GM19193 (cell line): ENCODE measurements around the gene FAM200A.

ENCODE experiments used
- POLR2A ChIP-seq: IDR thresholded peaks from 4 replicates; pipeline ENCODE4 v1.6.1; 2011; ENCODE audit not compliant: insufficient read depth, insufficient read length; ENCODE audit errors: extremely low read depth

The FAM200A gene

DNA sequence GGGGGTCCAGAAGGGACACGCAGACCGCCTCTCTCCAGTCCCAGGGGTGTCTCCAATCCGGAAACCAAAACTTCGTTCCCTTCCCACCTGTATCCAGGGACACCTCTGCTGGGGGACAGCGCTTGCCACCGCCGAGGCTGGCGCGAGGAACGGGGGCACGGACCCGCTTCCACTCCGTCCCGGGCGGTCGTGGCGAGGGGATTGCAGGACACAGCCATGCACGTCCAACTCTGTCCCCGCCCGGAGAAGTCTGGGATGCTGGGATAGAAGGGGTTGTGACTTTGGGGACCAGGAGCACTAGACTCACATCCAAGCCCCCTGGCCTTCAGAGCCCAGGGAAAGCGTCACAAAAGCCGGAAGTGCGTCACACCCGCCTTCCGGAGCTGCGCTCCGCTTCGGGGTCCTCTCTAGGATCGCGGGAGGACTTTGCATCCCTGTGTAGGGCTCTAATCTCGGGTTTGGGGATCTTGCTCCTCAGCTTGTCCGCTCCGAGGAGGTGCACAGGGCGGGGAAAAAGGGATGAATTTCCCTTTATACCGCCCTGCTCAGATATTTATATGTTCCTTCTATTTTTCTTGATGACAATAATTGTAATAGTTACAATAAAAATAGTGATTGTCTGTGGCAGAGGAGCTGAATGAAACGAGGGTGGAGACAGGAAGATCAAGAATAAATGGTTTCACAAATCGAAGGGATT lies at the start of gene FAM200A:
Gene FAM200A, minus strand, starts transcription at position 348 of the 697 bp plus-strand sequence. CDS start 3,707 bp downstream, outside the sequence.
- peak; percentile 95 for TF ChIP-seq POLR2A

DNA sequence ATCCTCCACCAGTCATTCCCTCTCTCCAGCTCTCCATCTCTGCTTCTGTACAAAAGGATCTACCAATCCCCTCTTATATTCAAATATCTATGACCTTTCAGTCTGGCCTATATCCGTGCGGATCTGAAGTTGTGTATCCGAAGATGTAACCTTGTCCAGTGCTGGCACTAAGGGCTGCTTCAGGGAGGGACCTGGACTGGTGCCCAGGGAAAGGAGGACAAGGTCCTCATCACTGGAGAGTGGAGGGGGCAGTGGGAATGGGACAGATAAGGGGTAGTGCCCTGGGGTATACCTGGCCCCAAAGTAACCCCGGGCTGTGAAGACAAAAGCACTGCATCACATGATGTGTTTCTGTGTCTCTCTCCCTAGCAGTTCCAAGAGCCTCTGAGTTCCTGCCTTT lies 47.9 kb upstream of the FAM200A start:
- no peak for TF ChIP-seq POLR2A

DNA sequence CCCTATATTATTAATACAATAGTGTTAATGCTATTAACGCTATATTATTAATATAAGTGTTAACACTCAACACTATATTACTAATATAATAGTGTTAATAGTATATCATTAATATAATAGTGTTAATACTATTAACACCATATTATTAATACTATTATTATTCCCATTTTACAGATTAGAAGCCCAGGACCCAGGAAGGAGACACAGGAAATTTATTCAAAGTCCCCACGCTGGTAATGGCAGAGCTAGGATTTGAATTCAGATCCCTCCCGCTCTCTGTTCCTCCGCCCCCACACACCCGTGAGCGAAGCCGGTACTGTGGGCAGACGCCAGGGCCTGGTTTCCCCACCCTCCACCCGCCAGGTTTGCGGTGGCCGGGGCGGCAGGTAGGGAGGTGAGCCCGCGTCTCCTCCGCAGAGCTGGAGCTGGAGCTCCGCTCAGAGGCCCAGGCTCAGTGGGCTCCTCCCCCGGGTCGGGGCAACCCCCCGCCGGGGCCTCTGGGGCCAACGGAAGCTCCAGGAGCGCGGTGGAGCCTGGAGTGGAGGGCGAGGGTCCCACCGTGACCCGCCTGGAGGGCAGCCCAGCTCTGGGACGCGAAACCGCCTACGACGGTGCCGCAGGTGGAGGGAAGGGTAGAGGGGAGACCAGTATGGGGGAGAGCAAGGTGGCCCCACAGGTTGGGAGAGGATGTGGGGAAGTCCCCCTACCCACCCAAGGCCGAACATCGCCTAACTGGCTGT lies 46.0 kb upstream of the FAM200A start, which contains the start of gene TMEM225B:
Gene TMEM225B, plus strand, starts transcription at position 506 of the 740 bp plus-strand sequence. CDS start 6,122 bp downstream, outside the sequence.
- no peak for TF ChIP-seq POLR2A

DNA sequence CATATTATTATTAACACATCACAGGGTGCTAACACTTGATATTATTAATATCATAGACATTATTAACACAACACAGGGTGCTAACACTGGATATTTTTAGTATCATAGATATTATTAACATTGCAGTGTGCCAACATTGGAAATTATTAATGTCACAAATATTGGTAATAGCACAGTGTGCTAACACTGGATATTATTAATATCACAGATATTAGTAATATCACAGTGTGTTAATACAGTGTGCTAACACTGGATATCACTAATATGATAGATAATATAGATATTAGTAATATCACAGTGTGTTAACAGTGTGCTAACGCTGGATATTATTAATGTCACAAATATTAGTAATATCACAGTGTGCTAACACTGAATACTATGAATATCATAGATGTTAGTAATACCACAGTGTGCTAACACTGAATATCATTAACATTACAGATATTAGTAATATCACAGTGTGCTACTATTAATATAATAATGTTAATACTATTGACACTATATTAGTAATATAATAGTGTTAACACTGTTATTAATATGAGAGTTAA lies 44.6 kb upstream of the FAM200A start:
- no peak for TF ChIP-seq POLR2A

DNA sequence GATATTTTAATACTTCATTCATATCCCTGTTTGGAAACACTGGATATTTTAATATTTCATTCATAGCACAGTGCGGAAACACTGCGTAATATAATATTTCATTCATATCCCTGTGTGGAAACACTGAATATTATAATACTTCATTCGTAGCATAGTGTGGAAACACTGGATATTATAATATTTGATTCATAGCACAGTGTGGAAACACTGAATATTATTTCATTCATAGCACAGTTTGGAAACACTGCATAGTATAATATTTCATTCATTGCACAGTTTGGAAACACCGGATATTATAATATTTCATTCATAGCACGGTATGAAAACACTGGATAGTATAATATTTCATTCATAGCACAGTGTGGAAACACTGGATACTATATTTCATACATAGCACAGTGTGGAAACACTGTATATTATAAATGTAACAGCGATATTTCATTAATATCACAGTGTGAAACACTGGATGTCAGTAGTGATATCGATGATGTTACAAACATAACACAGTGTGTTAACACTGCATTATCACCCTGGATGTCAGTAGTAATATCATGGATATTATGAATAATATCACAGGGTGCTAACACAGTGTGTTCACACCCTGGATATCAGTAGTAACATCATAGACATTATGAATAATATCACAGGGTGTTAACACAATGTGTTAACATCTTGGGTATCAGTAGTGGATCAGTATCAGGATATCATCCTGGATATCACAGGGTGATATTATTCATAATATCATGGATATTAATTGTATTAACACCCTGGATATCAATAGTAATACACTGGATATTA lies 43.2 kb upstream of the FAM200A start:
- TF ChIP-seq POLR2A = no peak

DNA sequence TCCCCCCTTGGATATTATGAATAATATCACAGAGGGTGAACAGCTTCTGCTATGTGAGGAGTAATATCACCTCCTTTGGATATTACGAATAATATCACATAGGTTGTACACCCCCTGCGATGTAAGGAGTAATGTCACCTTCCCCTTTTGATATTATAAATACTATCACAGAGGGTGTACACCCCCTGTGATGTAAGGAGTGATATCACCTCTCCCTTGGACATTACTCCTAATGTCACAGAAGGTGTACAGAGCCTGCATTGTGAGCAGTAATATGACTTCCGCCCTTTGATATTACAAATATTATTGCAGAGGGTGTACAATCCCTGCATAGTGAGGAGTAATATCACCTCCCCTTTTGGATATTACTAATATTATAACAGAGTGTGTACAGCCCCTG lies 37.0 kb upstream of the FAM200A start:
- no peak for TF ChIP-seq POLR2A

DNA sequence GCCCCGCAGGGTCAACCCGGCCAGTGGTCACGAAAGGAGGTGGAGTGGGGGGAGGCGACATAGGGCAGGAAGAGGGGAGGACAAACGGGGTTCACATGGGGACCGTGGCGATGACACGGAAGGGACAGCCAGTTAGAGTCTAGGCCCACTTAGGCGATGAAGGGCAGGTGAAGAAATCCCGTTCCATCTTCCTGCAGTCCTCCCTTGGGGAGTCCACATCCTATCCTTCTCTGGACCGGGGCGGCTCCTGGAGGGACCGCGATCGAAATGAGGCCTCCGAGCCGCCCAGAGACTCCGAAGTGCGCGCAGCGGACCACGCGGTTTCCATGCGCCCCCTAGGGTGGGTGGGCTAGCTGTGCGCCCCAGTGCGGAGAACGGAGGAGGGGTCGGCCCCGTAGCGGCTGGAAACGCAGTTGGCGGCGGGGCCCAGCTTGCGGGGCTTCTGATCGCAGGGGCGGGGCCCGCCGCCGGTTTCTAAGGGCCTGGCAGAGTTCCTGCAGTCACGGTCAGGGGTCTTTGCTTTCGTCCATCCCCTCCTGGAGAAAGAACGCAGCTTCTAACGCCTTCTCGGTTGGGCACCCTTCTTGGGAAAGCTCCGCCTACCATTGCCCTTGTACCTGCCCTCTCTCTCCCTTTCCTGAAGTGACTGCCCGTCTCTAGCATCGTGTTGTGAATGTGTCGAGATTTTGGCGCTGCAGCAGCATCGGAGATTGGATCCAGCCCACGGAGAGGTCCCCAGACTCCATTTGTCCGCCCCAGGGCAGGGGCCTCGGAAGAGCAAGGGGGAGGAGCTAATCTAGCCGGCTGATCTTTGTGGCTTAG lies 28.3 kb upstream of the FAM200A start:
- no peak for TF ChIP-seq POLR2A

DNA sequence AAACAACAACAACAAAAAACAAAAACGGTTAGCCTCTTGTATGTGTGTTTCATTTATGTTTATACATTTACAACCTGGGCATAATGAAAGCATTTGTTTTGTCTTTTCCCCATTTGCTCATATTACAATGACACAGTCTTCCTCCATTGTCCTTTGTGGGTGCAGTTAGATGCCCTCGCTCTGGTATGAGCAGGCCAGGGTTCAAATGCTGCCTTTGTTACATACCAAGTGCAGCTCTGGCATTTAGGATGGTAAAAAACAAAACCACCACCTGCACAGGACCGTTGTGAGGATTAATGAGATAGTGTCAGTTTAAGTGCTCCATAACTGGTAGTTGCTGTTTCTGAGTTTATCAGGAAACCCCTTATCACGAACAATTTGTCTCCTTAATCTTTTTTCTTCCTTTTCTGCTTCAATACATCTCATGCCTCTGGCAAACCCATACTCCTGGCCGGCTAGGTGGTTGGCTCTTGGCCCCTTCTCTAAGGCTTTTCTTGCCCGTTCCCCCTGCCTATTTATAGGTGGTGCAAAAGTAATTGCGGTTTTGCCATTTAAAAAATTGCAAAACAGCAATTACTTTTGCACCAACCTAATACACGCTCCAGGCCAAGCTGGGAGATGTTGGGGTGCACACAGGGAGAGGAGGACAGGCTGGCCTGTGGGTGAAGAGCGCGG lies 27.5 kb upstream of the FAM200A start:
- TF ChIP-seq POLR2A = no peak

DNA sequence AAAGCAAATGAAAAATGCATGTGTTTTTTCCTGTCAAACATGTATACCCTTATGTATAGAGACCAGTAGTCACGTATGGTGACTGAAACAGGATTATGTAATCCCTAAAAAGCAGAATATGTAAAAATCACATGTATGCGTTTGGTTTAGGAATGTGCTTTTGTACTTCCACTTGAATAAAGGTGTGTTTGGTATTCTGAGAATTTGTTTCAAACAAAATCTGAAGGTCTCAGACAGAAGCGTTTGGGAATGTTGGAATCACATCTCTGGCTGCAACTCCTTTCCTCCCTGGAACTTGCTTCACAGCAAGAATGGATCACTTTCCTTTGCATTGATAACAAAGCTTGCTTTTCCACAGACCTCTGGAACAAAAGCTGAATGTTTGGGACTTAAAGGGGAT lies 24.3 kb upstream of the FAM200A start:
- no peak for TF ChIP-seq POLR2A

DNA sequence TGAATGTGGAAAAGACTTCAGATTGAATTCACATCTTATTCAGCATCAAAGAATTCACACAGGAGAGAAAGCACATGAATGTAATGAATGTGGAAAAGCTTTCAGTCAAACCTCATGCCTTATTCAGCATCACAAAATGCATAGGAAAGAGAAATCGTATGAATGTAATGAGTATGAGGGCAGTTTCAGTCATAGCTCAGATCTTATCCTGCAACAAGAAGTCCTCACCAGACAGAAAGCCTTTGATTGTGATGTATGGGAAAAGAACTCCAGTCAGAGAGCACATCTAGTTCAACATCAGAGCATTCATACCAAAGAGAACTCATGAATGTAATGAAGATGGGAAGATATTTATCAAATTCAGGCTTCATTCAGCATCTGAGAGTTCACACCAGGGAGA lies 21.3 kb upstream of the FAM200A start:
- no peak for TF ChIP-seq POLR2A

DNA sequence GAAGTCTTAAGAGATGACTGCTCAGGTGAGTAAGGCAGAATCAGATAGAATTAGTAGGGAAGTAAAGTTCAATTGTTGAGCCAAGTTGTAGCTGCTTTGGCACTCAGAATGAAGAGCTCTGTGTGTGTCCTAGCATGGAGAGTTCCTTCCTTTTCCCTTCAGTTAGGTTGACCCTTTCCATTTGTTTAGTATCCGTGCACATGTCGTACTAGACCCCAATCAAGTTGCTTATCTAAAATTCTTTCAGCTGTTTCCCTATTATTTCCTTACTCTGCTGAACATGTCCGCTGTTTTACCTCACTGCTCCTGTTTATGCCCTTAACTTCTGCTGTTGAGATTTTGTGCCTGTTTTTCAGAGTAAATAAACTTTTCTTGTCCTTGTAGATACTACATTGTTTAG lies 19.9 kb upstream of the FAM200A start:
- TF ChIP-seq POLR2A = no peak

DNA sequence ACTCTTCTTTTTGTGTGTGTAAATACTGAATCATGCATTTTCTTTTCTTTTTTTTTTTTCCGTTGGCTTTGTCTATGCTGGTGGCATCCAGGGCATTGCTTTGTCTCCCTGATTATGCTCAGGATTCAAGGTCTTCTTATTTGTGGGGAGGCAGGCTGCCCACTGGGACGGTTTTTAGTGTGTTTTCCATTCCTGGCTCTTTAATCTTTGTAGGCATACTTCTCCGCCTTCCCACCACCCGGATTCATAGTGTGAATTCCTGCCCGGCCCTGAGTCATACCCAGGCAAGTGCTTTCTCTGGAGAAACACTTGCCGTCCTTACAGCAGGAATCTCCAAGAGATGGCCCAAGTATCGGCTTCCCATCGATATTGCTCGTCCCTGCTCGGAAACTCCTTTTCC lies 11.7 kb upstream of the FAM200A start:
- no peak for TF ChIP-seq POLR2A

DNA sequence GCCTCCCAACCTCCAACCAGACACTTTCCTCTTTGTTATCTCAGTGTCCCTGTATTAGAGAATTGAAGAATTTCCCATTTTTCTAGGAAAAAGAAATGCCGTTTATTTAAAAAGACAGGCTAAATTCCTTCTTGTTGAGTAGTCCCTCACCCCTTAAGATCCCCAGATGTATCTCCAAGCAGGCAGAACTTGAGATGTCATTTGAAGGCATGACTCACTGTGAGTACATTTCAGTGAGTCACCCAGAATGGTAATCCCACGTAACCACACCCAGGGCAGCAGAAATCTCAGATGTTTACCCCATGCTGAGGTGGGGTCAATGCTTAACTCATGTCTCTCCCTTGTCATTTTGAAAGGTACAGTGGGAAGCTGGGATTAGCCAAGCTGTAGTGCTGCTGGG lies 10.9 kb upstream of the FAM200A start:
- no peak for TF ChIP-seq POLR2A
